ACC112 (cell line): ENCODE measurements around the gene ZFYVE21.
"Not testable (repeated sequence)": the region's sequence is repeated elsewhere in the genome, so short reads cannot be mapped to it uniquely, and the experiment has no call there.

Source experiments
- H2AFZ ChIP-seq: fragments of 200-600 bp; sonication (generic); one replicate; pipeline ENCODE4 v1.6.0; 2017; ENCODE audit warnings: antibody characterized with exemption, low read length; ENCODE audit not compliant: unreplicated experiment
- H3K27ac ChIP-seq: fragments of 200-600 bp; sonication (generic); 2 replicates; pipeline ENCODE4 v1.5.1; 2014; ENCODE audit warnings: low read depth, mild to moderate bottlenecking, antibody characterized with exemption, low read length, moderate library complexity
- H3K27me3 ChIP-seq: fragments of 200-600 bp; sonication (generic); 2 replicates; pipeline ENCODE4 v1.6.1; 2014; ENCODE audit warnings: mild to moderate bottlenecking, antibody characterized with exemption, low read length, moderate library complexity, mixed read lengths; ENCODE audit not compliant: insufficient read depth
- H3K36me3 ChIP-seq: fragments of 200-600 bp; sonication (generic); 2 replicates; pipeline ENCODE4 v1.6.1; 2016; ENCODE audit warnings: mild to moderate bottlenecking, antibody characterized with exemption, low read length, moderate library complexity, mixed read lengths; ENCODE audit not compliant: insufficient read depth
- H3K4me1 ChIP-seq: fragments of 200-600 bp; sonication (generic); one replicate; pipeline ENCODE4 v1.6.1; 2016; ENCODE audit warnings: low read length, mixed read lengths; ENCODE audit not compliant: insufficient read depth, unreplicated experiment, control insufficient read depth
- H3K4me3 ChIP-seq: fragments of 200-600 bp; sonication (generic); 2 replicates; pipeline ENCODE4 v1.5.1; 2014; ENCODE audit warnings: mild to moderate bottlenecking, low read depth, low read length
- H3K79me2 ChIP-seq: fragments of 200-600 bp; sonication (generic); one replicate; pipeline ENCODE4 v1.6.0; 2016; ENCODE audit warnings: low read length; ENCODE audit not compliant: control insufficient read depth, unreplicated experiment, insufficient read depth

Gene ZFYVE21

GRCh38 chr14:103772078-103772712 is 56.6 kb downstream of the ZFYVE21 start:
- Histone ChIP-seq H3K27me3 (no peaks in the 10 kb centered on the region), H3K79me2 (no peaks in the 10 kb centered on the region), H2AFZ (no peak overlapping the region), H3K4me3 (no peak overlapping the region), H3K27ac (no peak overlapping the region), H3K4me1 (no peaks in the 10 kb centered on the region), H3K36me3 (no peaks in the 10 kb centered on the region)

GRCh38 chr14:103773521-103773920 is 57.9 kb downstream of the ZFYVE21 start:
- Histone ChIP-seq H3K27me3 (no peaks in the 10 kb centered on the region), H3K4me1 (no peaks in the 10 kb centered on the region), H3K79me2 (no peaks in the 10 kb centered on the region), H2AFZ (no peak overlapping the region), H3K27ac (no peak overlapping the region), H3K4me3 (no peak overlapping the region), H3K36me3 (no peaks in the 10 kb centered on the region)

- H3K4me1 ChIP-seq, result no peaks in the 10 kb centered on the region
- H3K36me3 ChIP-seq, result no peaks in the 10 kb centered on the region
- H3K27me3 ChIP-seq, result no peaks in the 10 kb centered on the region
- H3K4me3 ChIP-seq, result no peak overlapping the region
- no peaks in the 10 kb centered on the region for H3K79me2 ChIP-seq
- no peak overlapping the region for H3K27ac ChIP-seq
- no peak overlapping the region for H2AFZ ChIP-seq
Measured at GRCh38 chr14:103775506-103775905, 59.9 kb downstream of the ZFYVE21 start.

- H3K27me3 ChIP-seq, H3K36me3 ChIP-seq, H3K27ac ChIP-seq: not testable (repeated sequence)
Measured at GRCh38 chr14:103776319-103776718, 60.7 kb downstream of the ZFYVE21 start.

GRCh38 chr14:103782376-103782775 is 66.8 kb downstream of the ZFYVE21 start:
- H3K36me3 ChIP-seq, result no peaks in the 10 kb centered on the region
- H3K27me3 ChIP-seq, result no peaks in the 10 kb centered on the region
- H3K27ac ChIP-seq, result no peak overlapping the region
- no peaks in the 10 kb centered on the region for H3K4me1 ChIP-seq
- no peak overlapping the region for H3K4me3 ChIP-seq
- H3K79me2 ChIP-seq, result no peaks in the 10 kb centered on the region
- H2AFZ ChIP-seq, result no peak overlapping the region

More at GRCh38 chr14:103776319-103776718, 60.7 kb downstream of the ZFYVE21 start:
- H3K4me1 ChIP-seq, H3K79me2 ChIP-seq, H2AFZ ChIP-seq, H3K4me3 ChIP-seq: not testable (repeated sequence)
